Measurements from ENCODE around the gene SLC16A12.
A peak's percentile ranks its signal among the peaks of the same experiment; 100 is the strongest.
"Not testable (repeated sequence)": the region's sequence is repeated elsewhere in the genome, so short reads cannot be mapped to it uniquely, and the experiment has no call there.

SLC16A12 gene

GRCh38 chr10:89414879-89415821, 120.2 kb downstream of the SLC16A12 start:
- no peak for DNase-seq

GRCh38 chr10:89414146-89414878, 121.1 kb downstream of the SLC16A12 start, which contains the start of gene IFIT5:
TSS of gene IFIT5 (plus strand) at chr10:89414568. CDS start at chr10:89414799, 231 bp downstream.
- peak; percentile 47 for DNase-seq

GRCh38 chr10:89413398-89413912, 121.9 kb downstream of the SLC16A12 start:
- DNase-seq: no peak

GRCh38 chr10:89412276-89412675, 123.1 kb downstream of the SLC16A12 start:
- DNase-seq: not testable (repeated sequence)

- not testable (repeated sequence) for DNase-seq
These were observed 124.3 kb downstream of the SLC16A12 start for GRCh38 chr10:89411135-89411534.

- DNase-seq: not testable (repeated sequence)
These were observed 124.8 kb downstream of the SLC16A12 start for GRCh38 chr10:89410551-89410950.

GRCh38 chr10:89409282-89409681, 126.1 kb downstream of the SLC16A12 start:
- not testable (repeated sequence) for DNase-seq

- DNase-seq: not testable (repeated sequence)
These were observed 127.6 kb downstream of the SLC16A12 start for GRCh38 chr10:89407792-89408191.

GRCh38 chr10:89406178-89406577, 129.2 kb downstream of the SLC16A12 start:
- DNase-seq: not testable (repeated sequence)

- no peak for DNase-seq
These were observed 131.0 kb downstream of the SLC16A12 start for GRCh38 chr10:89404104-89405047.

GRCh38 chr10:89403043-89403442, 132.4 kb downstream of the SLC16A12 start:
- no peak for DNase-seq

GRCh38 chr10:89399956-89400355, 135.4 kb downstream of the SLC16A12 start:
- no peak for DNase-seq

- no peak for DNase-seq
These were observed 137.2 kb downstream of the SLC16A12 start for GRCh38 chr10:89398003-89398749.

- no peak for DNase-seq
These were observed 140.3 kb downstream of the SLC16A12 start for GRCh38 chr10:89395141-89395540.

- DNase-seq: no peak
These were observed 141.5 kb downstream of the SLC16A12 start for GRCh38 chr10:89393898-89394297.

- no peak for DNase-seq
These were observed 142.4 kb downstream of the SLC16A12 start for GRCh38 chr10:89392974-89393373.

GRCh38 chr10:89391907-89392756, 143.3 kb downstream of the SLC16A12 start, which contains the start of gene IFIT1:
TSS of gene IFIT1 (plus strand) at chr10:89392623. CDS start at chr10:89392713, 90 bp downstream.
- peak; percentile 9 for DNase-seq

GRCh38 chr10:89391226-89391576, 144.2 kb downstream of the SLC16A12 start:
- DNase-seq: not testable (repeated sequence)

- DNase-seq: peak; percentile 8
These were observed 144.7 kb downstream of the SLC16A12 start for GRCh38 chr10:89390476-89391225.

- DNase-seq: no peak
These were observed 146.1 kb downstream of the SLC16A12 start for GRCh38 chr10:89389254-89389653.

Data from COR-L47 (cell line).